Measurements from ENCODE around the gene ZFP36L1.

GRCh38 chr14:68748260-68748659 lies 44.6 kb downstream of the ZFP36L1 start:
- TF ChIP-seq, protein P1, sequence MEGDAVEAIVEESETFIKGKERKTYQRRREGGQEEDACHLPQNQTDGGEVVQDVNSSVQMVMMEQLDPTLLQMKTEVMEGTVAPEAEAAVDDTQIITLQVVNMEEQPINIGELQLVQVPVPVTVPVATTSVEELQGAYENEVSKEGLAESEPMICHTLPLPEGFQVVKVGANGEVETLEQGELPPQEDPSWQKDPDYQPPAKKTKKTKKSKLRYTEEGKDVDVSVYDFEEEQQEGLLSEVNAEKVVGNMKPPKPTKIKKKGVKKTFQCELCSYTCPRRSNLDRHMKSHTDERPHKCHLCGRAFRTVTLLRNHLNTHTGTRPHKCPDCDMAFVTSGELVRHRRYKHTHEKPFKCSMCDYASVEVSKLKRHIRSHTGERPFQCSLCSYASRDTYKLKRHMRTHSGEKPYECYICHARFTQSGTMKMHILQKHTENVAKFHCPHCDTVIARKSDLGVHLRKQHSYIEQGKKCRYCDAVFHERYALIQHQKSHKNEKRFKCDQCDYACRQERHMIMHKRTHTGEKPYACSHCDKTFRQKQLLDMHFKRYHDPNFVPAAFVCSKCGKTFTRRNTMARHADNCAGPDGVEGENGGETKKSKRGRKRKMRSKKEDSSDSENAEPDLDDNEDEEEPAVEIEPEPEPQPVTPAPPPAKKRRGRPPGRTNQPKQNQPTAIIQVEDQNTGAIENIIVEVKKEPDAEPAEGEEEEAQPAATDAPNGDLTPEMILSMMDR (IDR thresholded peaks at IDR 0.05; ENCODE audit: low read length), result no peak
- TF ChIP-seq EZH2 (IDR thresholded peaks at IDR 0.05; ENCODE audit: borderline replicate concordance, low read length), result no peak

All from OCI-LY1 (cell line).